KBM-7 (cell line): Measurements from ENCODE around the gene MTUS2.

Experiments
- DNase-seq: peaks from one replicate; pipeline ENCODE4 v3.0.0-alpha.2; 2015
- in situ Hi-C: fragments of 300-500 bp; cut with MboI; formaldehyde crosslinking; loops from 2 replicates; pipeline ENCODE4 v1.14.3; 2020; ENCODE audit warnings: low sequenced_read_pairs, low pct_unique_long_range_greater_than_20kb, mixed read lengths

The MTUS2 gene

GRCh38 chr13:28820099-28821051, at the start of gene MTUS2:
TSS of gene MTUS2 (plus strand) at chr13:28820339.
- in situ Hi-C loops, result no loop called here
- DNase-seq, result peak; percentile 18

DNA sequence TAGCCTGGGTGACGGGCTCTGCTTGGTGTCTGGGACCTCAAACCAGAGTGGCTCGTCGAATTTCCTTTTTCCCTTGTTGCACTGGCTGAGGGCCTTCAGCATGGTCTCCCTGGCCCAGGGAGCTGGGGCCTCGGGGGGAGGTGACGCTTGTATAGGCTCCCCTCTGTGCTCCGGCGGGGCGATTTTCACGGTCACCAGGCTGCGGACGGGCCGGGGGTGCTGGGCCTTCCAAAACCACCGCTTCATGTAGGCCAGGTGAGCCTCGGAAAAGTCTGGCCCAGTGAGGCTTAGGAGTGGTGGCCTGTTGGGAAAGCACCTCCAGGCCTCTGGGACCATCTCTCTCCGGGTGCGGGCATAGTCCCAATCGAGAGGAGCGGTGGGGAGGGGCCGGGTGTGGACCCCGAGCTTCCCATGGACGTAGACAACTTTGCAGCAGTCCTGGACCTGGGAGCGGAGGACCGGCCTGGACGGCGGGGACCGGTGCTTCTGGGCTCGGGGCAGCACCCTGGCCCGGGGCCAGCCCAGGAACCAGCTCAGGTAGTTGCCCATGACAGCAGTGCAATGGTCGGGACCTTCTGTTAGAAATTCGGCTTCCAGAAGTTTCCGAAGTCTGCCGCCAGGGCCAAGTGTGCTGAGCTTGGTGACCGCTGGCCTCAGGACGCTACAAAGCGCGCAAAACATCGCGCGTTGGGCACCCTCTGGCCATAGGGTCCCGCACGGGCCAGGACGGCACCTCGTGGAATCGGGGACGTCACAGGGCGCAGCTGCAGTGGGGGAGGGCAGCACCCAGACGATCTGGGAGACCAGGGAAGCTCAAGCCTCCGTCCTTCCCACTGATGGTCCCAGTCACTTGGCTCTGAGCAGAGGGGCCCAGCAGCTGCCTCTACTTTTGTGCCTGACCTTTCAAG, 41.6 kb upstream of the MTUS2 start:
- in situ Hi-C loops, result no loop called here
- DNase-seq, result no peak

- in situ Hi-C loops, result no loop called here
- DNase-seq, result peak; percentile 8
These were observed 27.1 kb upstream of the MTUS2 start for GRCh38 chr13:28792992-28793391.

GRCh38 chr13:28794396-28794795, 25.7 kb upstream of the MTUS2 start:
- in situ Hi-C loops, result no loop called here
- no peak for DNase-seq

GRCh38 chr13:28796938-28797257, 23.2 kb upstream of the MTUS2 start:
- no peak for DNase-seq
- in situ Hi-C loops, result no loop called here

DNA sequence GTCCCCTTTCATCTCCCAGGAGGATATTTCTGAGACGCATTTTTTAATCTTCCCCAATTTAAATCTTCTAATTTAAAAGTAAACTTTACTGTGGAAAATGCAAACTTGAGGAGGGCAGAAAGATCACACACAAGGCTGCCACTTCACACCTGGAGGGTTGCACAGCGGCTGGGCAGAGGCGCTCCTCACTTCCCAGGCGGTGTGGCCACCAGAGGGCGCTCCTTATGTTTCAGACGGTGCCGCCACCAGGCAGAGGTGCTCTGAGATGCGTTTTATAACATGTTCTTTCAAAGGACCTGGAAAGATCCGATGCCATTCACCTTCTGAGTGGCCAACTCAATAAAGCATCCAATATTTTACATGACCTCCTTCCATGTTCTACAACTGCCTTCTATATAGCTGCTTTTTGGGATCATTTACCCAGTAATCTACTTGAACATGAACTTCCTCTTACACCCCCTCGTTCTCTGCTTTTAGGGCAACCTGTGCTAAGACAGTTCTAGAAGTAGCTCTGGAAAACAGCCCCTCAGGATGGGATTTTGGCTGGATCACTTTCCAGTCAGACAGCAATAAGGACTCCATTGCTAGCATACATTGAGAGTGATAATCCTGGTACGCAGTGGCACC, 14.8 kb upstream of the MTUS2 start:
- peak; percentile 50 for DNase-seq
- in situ Hi-C loops, result no loop called here

GRCh38 chr13:28817204-28817603, 2.9 kb upstream of the MTUS2 start:
- DNase-seq, result no peak
- in situ Hi-C loops, result no loop called here

DNA sequence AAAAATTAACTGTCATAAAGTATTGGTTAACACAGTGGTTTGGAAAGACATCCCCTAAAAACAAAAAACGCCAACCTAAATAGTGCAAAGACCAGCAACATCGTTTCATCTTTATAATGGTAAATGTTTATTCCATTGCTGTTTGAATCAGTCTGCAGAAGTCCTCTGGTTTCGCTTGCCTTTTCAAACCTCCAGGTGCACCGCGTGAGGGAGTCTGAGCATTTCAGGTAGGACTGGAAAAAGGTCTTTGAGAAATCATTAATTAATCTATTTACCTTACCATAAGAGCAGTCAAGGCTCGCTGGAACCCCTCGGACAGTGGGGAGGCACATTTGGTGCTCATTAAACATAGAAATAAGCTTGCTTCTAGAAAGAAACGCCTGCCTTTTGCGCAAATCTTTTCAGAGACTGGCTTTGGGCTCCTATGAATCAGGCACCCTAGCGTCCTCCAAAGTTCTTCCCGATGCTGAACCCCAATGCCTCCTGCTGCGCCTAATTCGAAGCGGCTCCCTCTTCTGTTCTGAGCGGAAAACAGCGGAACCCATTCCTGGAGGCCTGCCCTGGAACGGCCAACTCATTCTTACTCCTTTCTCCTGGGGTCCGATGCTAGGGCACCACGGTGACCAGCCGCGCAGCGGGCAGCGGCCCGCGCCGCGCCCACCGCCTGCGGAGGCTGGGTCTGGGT, 951 bp upstream of the MTUS2 start:
- in situ Hi-C loops, result no loop called here
- DNase-seq, result peak; percentile 18

GRCh38 chr13:28819735-28820098, 422 bp upstream of the MTUS2 start:
- in situ Hi-C loops, result no loop called here
- DNase-seq, result peak; percentile 39

DNA sequence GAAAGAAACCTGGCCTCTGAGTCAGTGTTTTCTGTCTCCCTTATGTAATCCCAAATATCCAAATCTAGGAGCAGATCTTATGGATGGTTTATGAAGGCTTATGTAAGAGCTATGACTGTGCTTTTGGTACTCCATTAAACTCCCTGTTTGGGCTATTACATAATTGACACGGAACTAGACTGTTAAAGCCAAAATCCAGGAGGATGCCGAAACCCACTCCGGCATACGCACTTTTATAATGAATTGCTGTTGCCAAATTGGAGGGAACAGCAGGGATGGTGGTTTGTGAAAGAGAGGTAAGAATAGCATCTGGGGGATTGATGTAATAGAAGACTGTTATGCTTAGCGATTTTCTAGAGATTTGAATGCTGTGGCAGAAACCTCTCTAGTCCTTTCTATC, 2.0 kb downstream of the MTUS2 start:
- no peak for DNase-seq
- in situ Hi-C loops, result no loop called here

GRCh38 chr13:28822801-28823200, 2.7 kb downstream of the MTUS2 start:
- in situ Hi-C loops, result no loop called here
- no peak for DNase-seq

DNA sequence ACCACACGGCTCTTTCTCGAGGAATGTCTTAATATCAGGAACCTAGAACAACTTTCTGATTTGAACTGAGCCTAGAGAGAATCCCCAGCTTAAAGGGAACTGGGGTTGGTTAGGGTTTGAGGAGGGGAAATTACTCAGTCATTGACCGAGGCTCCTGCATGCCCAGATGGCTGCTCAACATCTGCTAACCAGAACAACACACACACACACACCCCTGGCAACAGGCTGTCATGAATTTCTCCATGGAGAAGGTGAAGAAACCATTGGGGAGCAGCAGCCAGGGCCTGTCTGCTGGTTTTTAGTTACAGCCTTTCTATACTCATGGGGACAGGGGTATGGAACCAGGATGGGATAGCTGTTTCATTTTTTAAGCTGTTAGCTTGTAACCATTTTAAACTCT, 5.2 kb downstream of the MTUS2 start:
- in situ Hi-C loops, result no loop called here
- no peak for DNase-seq

GRCh38 chr13:28826368-28826767, 6.2 kb downstream of the MTUS2 start:
- in situ Hi-C loops, result no loop called here
- DNase-seq, result no peak

- in situ Hi-C loops, result no loop called here
- DNase-seq, result no peak
These were observed 10.4 kb downstream of the MTUS2 start for GRCh38 chr13:28830580-28830979.

DNA sequence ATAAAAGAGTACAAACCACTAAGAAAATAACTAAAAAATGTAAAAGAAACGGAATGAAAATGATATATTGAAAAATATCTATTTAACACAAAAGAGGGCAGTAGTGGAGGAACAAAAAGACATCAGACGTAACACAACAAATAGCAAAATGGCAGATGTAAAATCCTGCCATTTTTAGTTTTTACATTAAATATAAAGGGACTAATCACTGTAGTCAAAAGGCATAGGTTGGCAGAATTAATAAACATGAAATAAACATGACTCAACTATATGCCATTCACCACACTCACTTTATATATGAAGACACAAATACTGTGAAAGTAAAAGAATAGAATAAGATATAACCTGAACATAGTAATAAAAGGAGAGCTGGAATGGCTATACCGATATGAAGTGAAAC, 11.0 kb downstream of the MTUS2 start:
- DNase-seq, result no peak
- in situ Hi-C loops, result no loop called here

- in situ Hi-C loops, result no loop called here
- DNase-seq, result no peak
These were observed 17.0 kb downstream of the MTUS2 start for GRCh38 chr13:28837111-28837510.

- in situ Hi-C loops, result no loop called here
- no peak for DNase-seq
These were observed 23.5 kb downstream of the MTUS2 start for GRCh38 chr13:28843639-28844038.

DNA sequence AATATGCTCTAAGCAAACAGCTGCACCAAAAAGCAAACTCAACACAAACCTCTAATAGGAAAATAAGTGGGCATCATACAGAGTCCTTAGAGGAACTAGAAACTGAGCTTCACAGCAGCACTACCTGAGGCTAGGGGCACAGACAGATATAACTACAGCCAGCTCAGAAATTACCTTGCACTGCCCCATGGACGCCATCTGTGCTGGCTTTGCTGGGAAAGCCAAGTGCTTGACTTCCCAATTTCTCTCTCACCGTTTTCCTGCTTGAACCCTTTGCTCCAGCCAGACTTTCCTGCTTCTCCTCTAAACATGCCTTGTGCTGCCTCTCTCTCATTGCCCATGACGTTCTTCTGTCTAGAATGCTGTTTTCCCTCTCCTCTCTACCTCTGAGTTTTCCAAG, 29.3 kb downstream of the MTUS2 start:
- in situ Hi-C loops, result no loop called here
- DNase-seq, result no peak

GRCh38 chr13:28850226-28850625, 30.1 kb downstream of the MTUS2 start:
- no peak for DNase-seq
- in situ Hi-C loops, result no loop called here
